HL-60 (cell line): ENCODE results near the gene MRPS24.

Source experiments
- DNase-seq, 2 experiments: peaks; one replicate each; pipeline ENCODE4 v3.0.0-alpha.2; 2010 to 2020; ENCODE audit warnings: low read depth in 1 of 2, low spot score in 1 of 2
- H3K27ac ChIP-seq: fragments of 250-450 bp; sonication (Bioruptor Pico); replicated peaks from 2 replicates; pipeline ENCODE4 v1.5.1; 2020; ENCODE audit warnings: mild to moderate bottlenecking, moderate library complexity
- H3K27me3 ChIP-seq: fragments of 250-450 bp; sonication (Bioruptor Pico); 2 replicates; pipeline ENCODE4 v1.5.1; 2021; ENCODE audit warnings: mild to moderate bottlenecking, moderate library complexity; ENCODE audit not compliant: insufficient read depth, poor library complexity, severe bottlenecking
- H3K4me3 ChIP-seq: replicated peaks from 2 replicates; pipeline ENCODE4 v1.5.1; 2011; ENCODE audit warnings: mild to moderate bottlenecking, control low read depth, low read length; ENCODE audit not compliant: insufficient read depth
- GABPA ChIP-seq: IDR thresholded peaks from 2 replicates; pipeline ENCODE4 v1.6.1; 2012; ENCODE audit warnings: low read depth
- POLR2AphosphoS5 ChIP-seq: IDR thresholded peaks from 2 replicates; pipeline ENCODE4 v1.6.1; 2012; ENCODE audit warnings: low read depth
- SPI1 ChIP-seq: IDR thresholded peaks from 2 replicates; pipeline ENCODE4 v1.6.1; 2012; ENCODE audit warnings: low read depth, mild to moderate bottlenecking, borderline replicate concordance
- TF ChIP-seq, protein P1 (sequence below): IDR thresholded peaks from 2 replicates; pipeline ENCODE4 v1.6.1; 2012; ENCODE audit warnings: low read depth; ENCODE audit not compliant: insufficient replicate concordance
- TF ChIP-seq, protein P2 (sequence below): IDR thresholded peaks from one replicate; pipeline ENCODE4 v1.5.1; 2011; ENCODE audit warnings: low read length, control low read depth, inconsistent platforms; ENCODE audit not compliant: insufficient read depth

Gene MRPS24

DNA sequence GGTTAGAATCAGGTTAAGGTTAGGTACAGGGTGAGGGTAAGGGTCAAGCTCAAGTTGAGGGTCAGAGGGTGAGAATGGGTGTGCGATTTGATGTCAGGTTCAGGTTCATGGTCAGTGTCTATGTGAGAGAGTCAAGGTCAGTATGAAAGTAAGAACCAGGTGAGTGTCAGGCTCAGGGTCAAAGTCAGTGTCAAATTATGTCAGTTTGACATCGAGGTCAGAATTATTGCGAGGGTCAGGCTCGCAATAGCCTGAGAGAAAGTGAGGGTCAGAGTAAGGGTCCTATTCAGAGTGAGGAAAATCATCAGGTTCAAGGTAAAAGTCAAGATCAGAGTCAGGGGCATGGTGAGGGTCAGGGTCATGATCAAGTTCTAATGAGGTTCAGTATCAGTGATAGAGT lies 13.0 kb downstream of the MRPS24 start:
- no peak for DNase-seq
- Histone ChIP-seq H3K27ac (no peak overlapping the region), H3K4me3 (no peak overlapping the region), H3K27me3 (no peaks in the 10 kb centered on the region)
- TF ChIP-seq SPI1 = no peak
- TF ChIP-seq GABPA = no peak
- TF ChIP-seq, protein P1, sequence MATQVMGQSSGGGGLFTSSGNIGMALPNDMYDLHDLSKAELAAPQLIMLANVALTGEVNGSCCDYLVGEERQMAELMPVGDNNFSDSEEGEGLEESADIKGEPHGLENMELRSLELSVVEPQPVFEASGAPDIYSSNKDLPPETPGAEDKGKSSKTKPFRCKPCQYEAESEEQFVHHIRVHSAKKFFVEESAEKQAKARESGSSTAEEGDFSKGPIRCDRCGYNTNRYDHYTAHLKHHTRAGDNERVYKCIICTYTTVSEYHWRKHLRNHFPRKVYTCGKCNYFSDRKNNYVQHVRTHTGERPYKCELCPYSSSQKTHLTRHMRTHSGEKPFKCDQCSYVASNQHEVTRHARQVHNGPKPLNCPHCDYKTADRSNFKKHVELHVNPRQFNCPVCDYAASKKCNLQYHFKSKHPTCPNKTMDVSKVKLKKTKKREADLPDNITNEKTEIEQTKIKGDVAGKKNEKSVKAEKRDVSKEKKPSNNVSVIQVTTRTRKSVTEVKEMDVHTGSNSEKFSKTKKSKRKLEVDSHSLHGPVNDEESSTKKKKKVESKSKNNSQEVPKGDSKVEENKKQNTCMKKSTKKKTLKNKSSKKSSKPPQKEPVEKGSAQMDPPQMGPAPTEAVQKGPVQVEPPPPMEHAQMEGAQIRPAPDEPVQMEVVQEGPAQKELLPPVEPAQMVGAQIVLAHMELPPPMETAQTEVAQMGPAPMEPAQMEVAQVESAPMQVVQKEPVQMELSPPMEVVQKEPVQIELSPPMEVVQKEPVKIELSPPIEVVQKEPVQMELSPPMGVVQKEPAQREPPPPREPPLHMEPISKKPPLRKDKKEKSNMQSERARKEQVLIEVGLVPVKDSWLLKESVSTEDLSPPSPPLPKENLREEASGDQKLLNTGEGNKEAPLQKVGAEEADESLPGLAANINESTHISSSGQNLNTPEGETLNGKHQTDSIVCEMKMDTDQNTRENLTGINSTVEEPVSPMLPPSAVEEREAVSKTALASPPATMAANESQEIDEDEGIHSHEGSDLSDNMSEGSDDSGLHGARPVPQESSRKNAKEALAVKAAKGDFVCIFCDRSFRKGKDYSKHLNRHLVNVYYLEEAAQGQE = no peak
- TF ChIP-seq, protein P2, sequence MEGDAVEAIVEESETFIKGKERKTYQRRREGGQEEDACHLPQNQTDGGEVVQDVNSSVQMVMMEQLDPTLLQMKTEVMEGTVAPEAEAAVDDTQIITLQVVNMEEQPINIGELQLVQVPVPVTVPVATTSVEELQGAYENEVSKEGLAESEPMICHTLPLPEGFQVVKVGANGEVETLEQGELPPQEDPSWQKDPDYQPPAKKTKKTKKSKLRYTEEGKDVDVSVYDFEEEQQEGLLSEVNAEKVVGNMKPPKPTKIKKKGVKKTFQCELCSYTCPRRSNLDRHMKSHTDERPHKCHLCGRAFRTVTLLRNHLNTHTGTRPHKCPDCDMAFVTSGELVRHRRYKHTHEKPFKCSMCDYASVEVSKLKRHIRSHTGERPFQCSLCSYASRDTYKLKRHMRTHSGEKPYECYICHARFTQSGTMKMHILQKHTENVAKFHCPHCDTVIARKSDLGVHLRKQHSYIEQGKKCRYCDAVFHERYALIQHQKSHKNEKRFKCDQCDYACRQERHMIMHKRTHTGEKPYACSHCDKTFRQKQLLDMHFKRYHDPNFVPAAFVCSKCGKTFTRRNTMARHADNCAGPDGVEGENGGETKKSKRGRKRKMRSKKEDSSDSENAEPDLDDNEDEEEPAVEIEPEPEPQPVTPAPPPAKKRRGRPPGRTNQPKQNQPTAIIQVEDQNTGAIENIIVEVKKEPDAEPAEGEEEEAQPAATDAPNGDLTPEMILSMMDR = no peak
- TF ChIP-seq POLR2AphosphoS5 = no peak

DNA sequence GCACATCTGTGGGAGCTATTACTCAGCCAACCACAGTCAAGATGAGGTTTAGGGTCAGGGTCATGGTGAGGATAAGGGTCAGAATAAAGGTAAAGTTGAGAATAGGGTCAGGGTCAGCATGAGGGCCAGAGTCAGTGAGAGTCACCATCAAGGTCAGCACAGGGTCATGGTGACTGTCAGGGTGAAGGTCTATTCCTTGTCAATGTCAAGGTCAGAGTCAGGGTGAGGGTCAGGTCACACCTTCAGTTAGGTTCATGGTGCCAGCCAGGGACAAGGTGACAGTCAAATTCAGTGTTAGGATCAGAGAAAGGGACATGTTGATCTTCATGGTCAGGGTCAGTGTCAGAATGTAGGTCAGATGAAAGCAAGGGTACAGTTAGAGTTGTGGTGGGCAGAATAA lies 14.1 kb downstream of the MRPS24 start:
- Histone ChIP-seq H3K27me3 (no peaks in the 10 kb centered on the region), H3K4me3 (no peak overlapping the region), H3K27ac (no peak overlapping the region)
- TF ChIP-seq, protein P1 = no peak
- TF ChIP-seq, protein P2 = no peak
- no peak for TF ChIP-seq POLR2AphosphoS5
- no peak for TF ChIP-seq GABPA
- TF ChIP-seq SPI1 = no peak
- no peak for DNase-seq

DNA sequence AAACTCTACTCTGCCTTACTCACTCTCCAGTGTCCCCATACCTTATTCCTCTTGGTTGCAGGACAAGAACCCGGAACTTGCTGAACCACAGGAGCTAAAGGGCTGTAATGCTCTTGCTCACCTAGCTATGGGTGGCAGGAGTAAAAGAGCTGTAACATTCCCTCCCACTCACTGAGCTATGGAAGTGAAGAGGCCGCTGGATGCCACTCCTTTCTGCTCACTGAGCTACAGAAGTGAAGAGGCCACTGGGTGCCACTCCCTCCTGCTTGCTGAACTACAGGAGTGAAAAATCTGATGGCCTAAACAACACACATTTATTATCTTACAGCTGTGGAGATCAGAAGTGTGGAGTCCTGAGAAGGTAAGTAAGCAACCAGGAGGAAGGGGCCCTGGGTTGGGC lies 17.5 kb downstream of the MRPS24 start:
- Histone ChIP-seq H3K27me3 (no peaks in the 10 kb centered on the region), H3K27ac (no peak overlapping the region)
- DNase-seq = no peak

More for the DNA sequence above, 17.5 kb downstream of the MRPS24 start:
- no peak for TF ChIP-seq SPI1
- no peak for TF ChIP-seq GABPA
- TF ChIP-seq, protein P1 = no peak
- TF ChIP-seq, protein P2 = no peak
- no peak overlapping the region for H3K4me3 ChIP-seq
